ENCODE measurements around the gene CPLX1. TPM values are rescaled to one million over a fixed set of nuclear protein-coding genes. Genes with fewer than 3 reads are reported as not detected.

CPLX1 gene
- total RNA-seq, 1 experiment from 2014 or later: 3.5 TPM

- Mint-ChIP-seq H3K36me3 (no peaks in the 10 kb centered on the region), H3K27me3 (ENCODE audit: low read depth) (peaks cover 37% of the 10 kb centered on the region), H3K4me1 (no peaks in the 10 kb centered on the region), H3K4me3 (no peak overlapping the region), H3K9me3 (no peaks in the 10 kb centered on the region), H3K27ac (no peak overlapping the region)
- TF ChIP-seq ZNF138 (CRISPR knock-in tag; conservative IDR thresholded peaks at IDR 0.05): no peak
- no peak for TF ChIP-seq ELF4 (CRISPR knock-in tag; IDR thresholded peaks at IDR 0.05; ENCODE audit: low read depth)
- TF ChIP-seq, protein P1, sequence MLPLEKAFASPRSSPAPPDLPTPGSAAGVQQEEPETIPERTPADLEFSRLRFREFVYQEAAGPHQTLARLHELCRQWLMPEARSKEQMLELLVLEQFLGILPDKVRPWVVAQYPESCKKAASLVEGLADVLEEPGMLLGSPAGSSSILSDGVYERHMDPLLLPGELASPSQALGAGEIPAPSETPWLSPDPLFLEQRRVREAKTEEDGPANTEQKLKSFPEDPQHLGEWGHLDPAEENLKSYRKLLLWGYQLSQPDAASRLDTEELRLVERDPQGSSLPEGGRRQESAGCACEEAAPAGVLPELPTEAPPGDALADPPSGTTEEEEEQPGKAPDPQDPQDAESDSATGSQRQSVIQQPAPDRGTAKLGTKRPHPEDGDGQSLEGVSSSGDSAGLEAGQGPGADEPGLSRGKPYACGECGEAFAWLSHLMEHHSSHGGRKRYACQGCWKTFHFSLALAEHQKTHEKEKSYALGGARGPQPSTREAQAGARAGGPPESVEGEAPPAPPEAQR (CRISPR knock-in tag; IDR thresholded peaks at IDR 0.05): no peak
- no peak for TF ChIP-seq SMAD4 (CRISPR knock-in tag; IDR thresholded peaks at IDR 0.05)
- TF ChIP-seq, protein P2, sequence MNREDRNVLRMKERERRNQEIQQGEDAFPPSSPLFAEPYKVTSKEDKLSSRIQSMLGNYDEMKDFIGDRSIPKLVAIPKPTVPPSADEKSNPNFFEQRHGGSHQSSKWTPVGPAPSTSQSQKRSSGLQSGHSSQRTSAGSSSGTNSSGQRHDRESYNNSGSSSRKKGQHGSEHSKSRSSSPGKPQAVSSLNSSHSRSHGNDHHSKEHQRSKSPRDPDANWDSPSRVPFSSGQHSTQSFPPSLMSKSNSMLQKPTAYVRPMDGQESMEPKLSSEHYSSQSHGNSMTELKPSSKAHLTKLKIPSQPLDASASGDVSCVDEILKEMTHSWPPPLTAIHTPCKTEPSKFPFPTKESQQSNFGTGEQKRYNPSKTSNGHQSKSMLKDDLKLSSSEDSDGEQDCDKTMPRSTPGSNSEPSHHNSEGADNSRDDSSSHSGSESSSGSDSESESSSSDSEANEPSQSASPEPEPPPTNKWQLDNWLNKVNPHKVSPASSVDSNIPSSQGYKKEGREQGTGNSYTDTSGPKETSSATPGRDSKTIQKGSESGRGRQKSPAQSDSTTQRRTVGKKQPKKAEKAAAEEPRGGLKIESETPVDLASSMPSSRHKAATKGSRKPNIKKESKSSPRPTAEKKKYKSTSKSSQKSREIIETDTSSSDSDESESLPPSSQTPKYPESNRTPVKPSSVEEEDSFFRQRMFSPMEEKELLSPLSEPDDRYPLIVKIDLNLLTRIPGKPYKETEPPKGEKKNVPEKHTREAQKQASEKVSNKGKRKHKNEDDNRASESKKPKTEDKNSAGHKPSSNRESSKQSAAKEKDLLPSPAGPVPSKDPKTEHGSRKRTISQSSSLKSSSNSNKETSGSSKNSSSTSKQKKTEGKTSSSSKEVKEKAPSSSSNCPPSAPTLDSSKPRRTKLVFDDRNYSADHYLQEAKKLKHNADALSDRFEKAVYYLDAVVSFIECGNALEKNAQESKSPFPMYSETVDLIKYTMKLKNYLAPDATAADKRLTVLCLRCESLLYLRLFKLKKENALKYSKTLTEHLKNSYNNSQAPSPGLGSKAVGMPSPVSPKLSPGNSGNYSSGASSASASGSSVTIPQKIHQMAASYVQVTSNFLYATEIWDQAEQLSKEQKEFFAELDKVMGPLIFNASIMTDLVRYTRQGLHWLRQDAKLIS (CRISPR knock-in tag; IDR thresholded peaks at IDR 0.05; ENCODE audit: borderline replicate concordance): no peak
- TF ChIP-seq FOXK1 (CRISPR knock-in tag; IDR thresholded peaks at IDR 0.05): no peak
- no peak for TF ChIP-seq ATF3 (CRISPR knock-in tag; conservative IDR thresholded peaks at IDR 0.05)
- TF ChIP-seq ETV6 (CRISPR knock-in tag; IDR thresholded peaks at IDR 0.05): no peak
- TF ChIP-seq MLX (CRISPR knock-in tag; IDR thresholded peaks at IDR 0.05): no peak
- TF ChIP-seq ZNF532 (CRISPR knock-in tag; IDR thresholded peaks at IDR 0.05; ENCODE audit: borderline replicate concordance): no peak
- no peak for TF ChIP-seq ZBTB43 (CRISPR knock-in tag; IDR thresholded peaks at IDR 0.05)
- TF ChIP-seq, protein P3, sequence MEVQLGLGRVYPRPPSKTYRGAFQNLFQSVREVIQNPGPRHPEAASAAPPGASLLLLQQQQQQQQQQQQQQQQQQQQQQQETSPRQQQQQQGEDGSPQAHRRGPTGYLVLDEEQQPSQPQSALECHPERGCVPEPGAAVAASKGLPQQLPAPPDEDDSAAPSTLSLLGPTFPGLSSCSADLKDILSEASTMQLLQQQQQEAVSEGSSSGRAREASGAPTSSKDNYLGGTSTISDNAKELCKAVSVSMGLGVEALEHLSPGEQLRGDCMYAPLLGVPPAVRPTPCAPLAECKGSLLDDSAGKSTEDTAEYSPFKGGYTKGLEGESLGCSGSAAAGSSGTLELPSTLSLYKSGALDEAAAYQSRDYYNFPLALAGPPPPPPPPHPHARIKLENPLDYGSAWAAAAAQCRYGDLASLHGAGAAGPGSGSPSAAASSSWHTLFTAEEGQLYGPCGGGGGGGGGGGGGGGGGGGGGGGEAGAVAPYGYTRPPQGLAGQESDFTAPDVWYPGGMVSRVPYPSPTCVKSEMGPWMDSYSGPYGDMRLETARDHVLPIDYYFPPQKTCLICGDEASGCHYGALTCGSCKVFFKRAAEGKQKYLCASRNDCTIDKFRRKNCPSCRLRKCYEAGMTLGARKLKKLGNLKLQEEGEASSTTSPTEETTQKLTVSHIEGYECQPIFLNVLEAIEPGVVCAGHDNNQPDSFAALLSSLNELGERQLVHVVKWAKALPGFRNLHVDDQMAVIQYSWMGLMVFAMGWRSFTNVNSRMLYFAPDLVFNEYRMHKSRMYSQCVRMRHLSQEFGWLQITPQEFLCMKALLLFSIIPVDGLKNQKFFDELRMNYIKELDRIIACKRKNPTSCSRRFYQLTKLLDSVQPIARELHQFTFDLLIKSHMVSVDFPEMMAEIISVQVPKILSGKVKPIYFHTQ (CRISPR knock-in tag; IDR thresholded peaks at IDR 0.05): no peak
- CTCF ChIA-PET: interaction anchor here (0.6 to 2.2 kb wide), 11 partner anchors 10 to 158 kb away, joined by 3 to 9 read pairs (median 4); partner anchors contain the start of gene IDUA
- ATAC-seq: peak; percentile 63
- POLR2A ChIA-PET: interaction anchor here (0.9 kb wide), 1 partner anchor 14 kb away, joined by 3 read pairs; no protein-coding TSS in a partner anchor
- peak; percentile 58 for DNase-seq (ENCODE audit: low spot score)
These were observed 2.8 kb upstream of the CPLX1 start for GRCh38 chr4:828641-829271.
